H1 (cell line): ENCODE measurements around the gene TBC1D10A. TPM values are rescaled to one million over a fixed set of nuclear protein-coding genes. Genes with fewer than 3 reads are reported as not detected.

Source experiments
- CTCF ChIA-PET: fragments of 300-600 bp; sonication (Branson Sonifier 250); formaldehyde crosslinking; loops from one replicate; lab custom pipeline; 2021; ENCODE audit not compliant: partially characterized antibody; lab: Charles Lee
- POLR2A ChIA-PET: fragments of 300-600 bp; sonication (Branson Sonifier 250); formaldehyde crosslinking; loops from one replicate; lab custom pipeline; 2021; ENCODE audit warnings: inconsistent platforms; ENCODE audit not compliant: partially characterized antibody; lab: Charles Lee
- DNase-seq, 2 experiments: peaks; one replicate each; pipeline versions ENCODE4 v3.0.0 to v3.0.0-alpha.2; 2010 to 2022; ENCODE audit warnings: low spot score in 2 of 2, low read depth in 1 of 2, mixed read lengths in 1 of 2
- FAIRE-seq: peaks from 2 replicates; lab custom pipeline; 2011; peaks lifted over from hg19 to GRCh38; lab: Jason Lieb, UNC
- H2AFZ ChIP-seq: 2 replicates; pipeline ENCODE4 v1.8.1; 2012; ENCODE audit warnings: low read length, inconsistent platforms
- H2AK5ac ChIP-seq: 2 replicates; pipeline ENCODE4 v1.6.1; 2013; ENCODE audit warnings: low read depth, low read length
- H2BK120ac ChIP-seq: replicated peaks from 2 replicates; pipeline ENCODE3; 2013; ENCODE audit warnings: low read depth, low read length, inconsistent platforms
- H2BK12ac ChIP-seq: 2 replicates; pipeline ENCODE4 v1.6.1; 2013; ENCODE audit warnings: low read depth, low read length
- H2BK15ac ChIP-seq: 2 replicates; pipeline ENCODE4 v1.6.1; 2013; ENCODE audit warnings: low read length
- H2BK20ac ChIP-seq: 2 replicates; pipeline ENCODE4 v1.6.1; 2013; ENCODE audit warnings: low read length
- H2BK5ac ChIP-seq: 2 replicates; pipeline ENCODE4 v1.6.1; 2013; ENCODE audit warnings: low read depth, low read length
- H3K14ac ChIP-seq: 2 replicates; pipeline ENCODE4 v1.6.1; 2013; ENCODE audit warnings: inconsistent platforms; ENCODE audit not compliant: insufficient read length
- H3K18ac ChIP-seq: 2 replicates; pipeline ENCODE4 v1.6.1; 2013; ENCODE audit warnings: low read length; ENCODE audit errors: extremely low read depth
- H3K23ac ChIP-seq: 2 replicates; pipeline ENCODE4 v1.6.1; 2013; ENCODE audit warnings: inconsistent platforms; ENCODE audit not compliant: insufficient read length
- H3K23me2 ChIP-seq: 2 replicates; pipeline ENCODE4 v1.6.1; 2013; ENCODE audit warnings: low read depth, low read length
- H3K27ac ChIP-seq: 2 replicates; pipeline ENCODE4 v1.6.1; 2011; ENCODE audit warnings: low read depth, low read length, inconsistent platforms
- H3K27me3 ChIP-seq, 4 experiments: replicated peaks in 1 of 4; 1 replicate in 1 of 4; 2 replicates in 3 of 4; pipeline versions ENCODE4 v1.6.1 to v1.8.1; 2011 to 2013; ENCODE audit warnings: low read length in 3 of 4, mild to moderate bottlenecking in 3 of 4, inconsistent platforms in 2 of 4, mixed read lengths in 2 of 4, moderate library complexity in 1 of 4; ENCODE audit not compliant: control insufficient read depth in 3 of 4, insufficient read depth in 3 of 4; ENCODE audit errors: extremely low read depth in 1 of 4
- H3K36me3 ChIP-seq, 4 experiments: 2 replicates each; pipeline versions ENCODE4 v1.6.1 to v1.8.1; 2011 to 2013; ENCODE audit warnings: mild to moderate bottlenecking in 4 of 4, low read length in 3 of 4, moderate library complexity in 2 of 4, control low read depth in 1 of 4, inconsistent platforms in 1 of 4; ENCODE audit not compliant: insufficient read depth in 4 of 4, control insufficient read depth in 2 of 4
- H3K4ac ChIP-seq: replicated peaks from 2 replicates; pipeline ENCODE3; 2013; ENCODE audit warnings: low read length, low read depth, mixed read lengths, inconsistent platforms; ENCODE audit not compliant: insufficient read length
- H3K4me1 ChIP-seq, 4 experiments: replicated peaks in 1 of 4; 1 replicate in 1 of 4; 2 replicates in 3 of 4; pipeline versions ENCODE4 v1.6.1 to v1.8.1; 2011 to 2013; ENCODE audit warnings: low read length in 3 of 4, inconsistent platforms in 2 of 4, mixed read lengths in 1 of 4; ENCODE audit not compliant: insufficient read depth in 4 of 4, control insufficient read depth in 3 of 4
- H3K4me2 ChIP-seq, 2 experiments: 2 replicates each; pipeline versions ENCODE4 v1.6.1 to v1.8.1; 2011 to 2013; ENCODE audit warnings: low read depth in 2 of 2, low read length in 2 of 2, control low read depth in 1 of 2, inconsistent platforms in 1 of 2, mild to moderate bottlenecking in 1 of 2; ENCODE audit not compliant: insufficient read depth in 1 of 2
- H3K4me3 ChIP-seq, 4 experiments: fragments of 200-600, 300-600 bp in 1 of 4; sonication (generic), shearing (Covaris generic), sonication (Bioruptor Twin) in 1 of 4; 2 replicates each; pipeline versions ENCODE4 v1.5.1 to v1.8.1; 2011 to 2016; ENCODE audit warnings: low read length in 4 of 4, low read depth in 3 of 4, control low read depth in 2 of 4, inconsistent platforms in 2 of 4, mild to moderate bottlenecking in 2 of 4, mixed read lengths in 1 of 4, moderate library complexity in 1 of 4; ENCODE audit not compliant: insufficient read depth in 2 of 4; ENCODE audit errors: extremely low read depth in 1 of 4
- H3K56ac ChIP-seq: replicated peaks from 2 replicates; pipeline ENCODE3; 2013; ENCODE audit warnings: low read depth, mild to moderate bottlenecking, mixed read lengths, low read length, inconsistent platforms; ENCODE audit not compliant: insufficient read length
- H3K79me1 ChIP-seq: 2 replicates; pipeline ENCODE4 v1.6.1; 2013; ENCODE audit warnings: low read depth, low read length, control low read depth
- H3K79me2 ChIP-seq, 2 experiments: 2 replicates each; pipeline versions ENCODE4 v1.6.1 to v1.8.1; 2012 to 2013; ENCODE audit warnings: low read length in 2 of 2, mild to moderate bottlenecking in 2 of 2, inconsistent platforms in 1 of 2; ENCODE audit not compliant: insufficient read depth in 2 of 2, control insufficient read depth in 1 of 2
- H3K9ac ChIP-seq, 4 experiments: replicated peaks in 1 of 4; 1 replicate in 1 of 4; 2 replicates in 3 of 4; pipeline versions ENCODE4 v1.6.1 to v1.8.1; 2011 to 2013; ENCODE audit warnings: low read depth in 3 of 4, low read length in 3 of 4, control low read depth in 2 of 4, mild to moderate bottlenecking in 2 of 4, moderate library complexity in 2 of 4, inconsistent platforms in 1 of 4; ENCODE audit errors: extremely low read depth in 1 of 4
- H3K9me3 ChIP-seq, 2 experiments: 2 replicates each; pipeline versions ENCODE4 v1.6.1 to v1.8.1; 2012 to 2013; ENCODE audit warnings: mild to moderate bottlenecking in 2 of 2, moderate library complexity in 2 of 2, control low read depth in 1 of 2, inconsistent platforms in 1 of 2, low read depth in 1 of 2, low read length in 1 of 2, mixed read lengths in 1 of 2; ENCODE audit not compliant: insufficient read depth in 2 of 2
- H4K20me1 ChIP-seq, 2 experiments: replicated peaks in 1 of 2; 2 replicates each; pipeline versions ENCODE3 to v1.8.1; 2011 to 2013; ENCODE audit warnings: inconsistent platforms in 2 of 2, low read length in 2 of 2, mild to moderate bottlenecking in 1 of 2; ENCODE audit not compliant: insufficient read depth in 2 of 2, control insufficient read depth in 1 of 2
- H4K5ac ChIP-seq: 2 replicates; pipeline ENCODE4 v1.6.1; 2013; ENCODE audit warnings: low read length, low read depth, mixed read lengths, inconsistent platforms; ENCODE audit not compliant: insufficient read length
- H4K8ac ChIP-seq: 2 replicates; pipeline ENCODE4 v1.8.0; 2013; ENCODE audit warnings: mild to moderate bottlenecking, moderate library complexity, low read length, inconsistent platforms; ENCODE audit not compliant: insufficient read depth; ENCODE audit errors: extremely low read depth
- H4K91ac ChIP-seq: replicated peaks from 2 replicates; pipeline ENCODE3; 2013; ENCODE audit warnings: low read length, mixed read lengths, inconsistent platforms; ENCODE audit not compliant: insufficient read length
- HDAC2 ChIP-seq, 2 experiments: fragments of 300-600 bp in 1 of 2; sonication (generic) in 1 of 2; IDR thresholded peaks; 2 replicates each; pipeline ENCODE4 v1.6.1; 2011 to 2012; ENCODE audit warnings: low read depth in 2 of 2, low read length in 2 of 2, mild to moderate bottlenecking in 2 of 2, moderate library complexity in 2 of 2, borderline replicate concordance in 1 of 2, inconsistent platforms in 1 of 2
- USF2 ChIP-seq: IDR thresholded peaks from 2 replicates; pipeline ENCODE4 v1.6.1; 2011; ENCODE audit warnings: low read length, improper control_type of control experiment
- WGBS, 2 experiments: shearing (Covaris generic) in 1 of 2; methylation state at CpG; one replicate each; pipeline versions ENCODE4 v1.1.6 to v1.1.7; 2013 to 2015; ENCODE audit warnings: low lambda C conversion rate in 2 of 2, mixed read lengths in 2 of 2, inconsistent platforms in 1 of 2, low coverage in 1 of 2, missing lambda C conversion rate in 1 of 2; ENCODE audit not compliant: insufficient replicate concordance in 2 of 2, insufficient coverage in 1 of 2, insufficient read length in 1 of 2; ENCODE audit errors: extremely low coverage in 1 of 2, missing lambda C conversion rate in 1 of 2; 5-methylcytosine and 5-hydroxymethylcytosine counted together
- polyA plus RNA-seq, 7 experiments: library from polyadenylated mRNA; depleted of rRNA in 3 of 7; stranded (reverse) in 5 of 7; unstranded in 2 of 7; fragments of >200 nt in 5 of 7; fragments of 200-250 nt in 2 of 7; gene quantifications; 1 replicate in 5 of 7; 2 replicates in 1 of 7; 4 replicates in 1 of 7; pipeline versions ENCODE4 v1.2.1 to v1.2.3, GENCODE V29; 2011 to 2013; ENCODE audit warnings: missing spikeins in 2 of 7, mixed read lengths in 2 of 7
- total RNA-seq: library from RNA; stranded (reverse); fragmentation: NEBNext Ultra II Directional; extraction: Animal tissue kit (Norgen Biotek cat#: 25700); gene quantifications from 2 replicates; pipeline ENCODE4 v1.2.1, GENCODE V29; 2021

Gene TBC1D10A
- total and polyA plus RNA-seq, 2 of the 8 experiments (the other 6 are each of a cell fraction or from before 2014, with no cell fraction given), result 5.4 to 7.0 TPM

GRCh38 chr22:30276039-30276438, 50.7 kb downstream of the TBC1D10A start:
- no peak overlapping the region for H3K14ac ChIP-seq
- H3K4me2 ChIP-seq, result no peak overlapping the region
- WGBS, 2 experiments, result 95% methylated on average over 8 of the region's 8 CpGs; no CpG with 5 or more reads in 1 of the 2 experiments
- no peak overlapping the region for H4K91ac ChIP-seq
- 0 out of 2 replicates have a peak overlapping the region, but pooled peaks have one; percentile 72 for H2BK15ac ChIP-seq
- peak overlapping the region; percentile 54; the same call in 1 of the 2 replicates for H4K8ac ChIP-seq
- no peak overlapping the region for H3K23ac ChIP-seq
- no peak overlapping the region; the same call in 1 of the 2 replicates for H2BK5ac ChIP-seq
- H3K27me3 ChIP-seq, result no peaks in the 10 kb centered on the region; a peak in 1 of 7 replicates
- ChIA-PET POLR2A (interaction anchor here (1.0 to 1.4 kb wide), 2 partner anchors 15 to 160 kb away, joined by 3 to 4 read pairs; no protein-coding TSS in a partner anchor), CTCF (interaction anchor here (0.8 to 5.3 kb wide), 3 partner anchors 11 to 15 kb away, joined by 3 to 35 read pairs (median 6); partner anchors contain the start of gene CASTOR1)
- H2BK120ac ChIP-seq, result no peak overlapping the region
- no peak overlapping the region for H3K56ac ChIP-seq
- H3K4me3 ChIP-seq, result no peak overlapping the region
- no peak overlapping the region for H3K18ac ChIP-seq
- no peak for TF ChIP-seq HDAC2 (IDR thresholded peaks at IDR 0.05; ENCODE audit: borderline replicate concordance in 1 of 2, low read depth in 2 of 2, low read length in 2 of 2)
- TF ChIP-seq USF2, result no peak
- H2AK5ac ChIP-seq, result no peak overlapping the region; the same call in 1 of the 2 replicates
- peaks cover 0 to 10% (median 3%) of the 10 kb centered on the region in 4 experiments; a peak in 3 of 7 replicates for H3K4me1 ChIP-seq
- H2BK12ac ChIP-seq, result peak overlapping the region; percentile 94; the same call in 1 of the 2 replicates
- no peak overlapping the region for H3K9ac ChIP-seq
- no peaks in the 10 kb centered on the region for H4K20me1 ChIP-seq
- H3K79me1 ChIP-seq, result no peaks in the 10 kb centered on the region
- no peaks in the 10 kb centered on the region for H3K9me3 ChIP-seq
- no peaks in the 10 kb centered on the region for H3K79me2 ChIP-seq
- H2AFZ ChIP-seq, result peak overlapping the region; percentile 86
- H3K23me2 ChIP-seq, result no peaks in the 10 kb centered on the region; the same call in 1 of the 2 replicates
- no peak overlapping the region for H4K5ac ChIP-seq
- no peak overlapping the region for H3K4ac ChIP-seq
- H2BK20ac ChIP-seq, result no peak overlapping the region
- H3K27ac ChIP-seq, result no peak overlapping the region
- DNase-seq (no peak), FAIRE-seq (no peak)
- H3K36me3 ChIP-seq, result no peaks in the 10 kb centered on the region
